Endodermal cell (in vitro differentiated cells): ENCODE measurements around the gene BRWD1. TPM values are rescaled to one million over a fixed set of nuclear protein-coding genes. Genes with fewer than 3 reads are reported as not detected.

ENCODE experiments used
- DNase-seq: peaks from one replicate; pipeline ENCODE4 v3.0.0-alpha.2; 2017
- H3K27ac ChIP-seq: 2 replicates; pipeline ENCODE4 v1.5.1; 2013; ENCODE audit warnings: mild to moderate bottlenecking, low read depth, low read length, moderate library complexity
- H3K27me3 ChIP-seq: 2 replicates; pipeline ENCODE4 v1.6.1; 2013; ENCODE audit warnings: mild to moderate bottlenecking, low read length, moderate library complexity; ENCODE audit not compliant: insufficient read depth, control insufficient read depth, poor library complexity, severe bottlenecking
- H3K36me3 ChIP-seq: 2 replicates; pipeline ENCODE4 v1.7.0; 2013; ENCODE audit warnings: mild to moderate bottlenecking, low read length, moderate library complexity; ENCODE audit not compliant: control insufficient read depth, insufficient read depth
- H3K4me1 ChIP-seq: one replicate; pipeline ENCODE4 v1.7.0; 2013; ENCODE audit warnings: low read length; ENCODE audit not compliant: control insufficient read depth, insufficient read depth
- H3K4me3 ChIP-seq: 2 replicates; pipeline ENCODE4 v1.5.1; 2013; ENCODE audit warnings: mild to moderate bottlenecking, low read length, moderate library complexity
- H3K9ac ChIP-seq: 2 replicates; pipeline ENCODE4 v1.6.1; 2013; ENCODE audit warnings: mild to moderate bottlenecking, low read length, moderate library complexity; ENCODE audit not compliant: poor library complexity, severe bottlenecking; ENCODE audit errors: extremely low read depth
- H3K9me3 ChIP-seq: 2 replicates; pipeline ENCODE4 v1.6.1; 2013; ENCODE audit warnings: mild to moderate bottlenecking, low read length, moderate library complexity; ENCODE audit not compliant: control insufficient read depth
- H3K27ac Mint-ChIP-seq: 2 replicates; pipeline ENCODE4 v1.8.0; 2020; ENCODE audit warnings: mixed read lengths
- H3K27me3 Mint-ChIP-seq: 2 replicates; pipeline ENCODE4 v1.8.0; 2021; ENCODE audit warnings: mild to moderate bottlenecking, mixed read lengths; ENCODE audit not compliant: insufficient read depth
- H3K36me3 Mint-ChIP-seq: 2 replicates; pipeline ENCODE4 v1.8.0; 2020; ENCODE audit warnings: low read depth, mixed read lengths
- H3K4me1 Mint-ChIP-seq: 2 replicates; pipeline ENCODE4 v1.8.0; 2020; ENCODE audit warnings: mixed read lengths
- H3K4me3 Mint-ChIP-seq: 2 replicates; pipeline ENCODE4 v1.8.0; 2020; ENCODE audit warnings: mild to moderate bottlenecking, moderate library complexity, mixed read lengths
- H3K9me3 Mint-ChIP-seq: 2 replicates; pipeline ENCODE4 v1.8.0; 2020; ENCODE audit warnings: mild to moderate bottlenecking, mixed read lengths
- CTCF ChIP-seq: fragments of 200-600 bp; sonication (generic); conservative IDR thresholded peaks from 2 replicates; pipeline ENCODE4 v1.5.0; 2021; ENCODE audit warnings: antibody characterized with exemption, mild to moderate bottlenecking
- WGBS, 2 experiments: methylation state at CpG; one replicate each; pipeline versions ENCODE4 v1.1.5 to v1.1.7; 2013; ENCODE audit warnings: missing lambda C conversion rate in 2 of 2, mixed read lengths in 1 of 2; ENCODE audit not compliant: insufficient coverage in 1 of 2, insufficient read length in 1 of 2; 5-methylcytosine and 5-hydroxymethylcytosine counted together
- total RNA-seq, 2 donors: library from RNA; stranded (reverse); fragmentation: NEBNext Ultra II Directional in 1 of 2; extraction: Animal tissue kit (Norgen Biotek cat#: 25700) in 1 of 2; gene quantifications; 2 replicates in 1 of 2; 3 replicates in 1 of 2; pipeline ENCODE4 v1.2.1, GENCODE V29; 2021

The BRWD1 gene
- total RNA-seq, 2 donors from 2014 or later = 64.7 to 76.1 TPM

- no peaks in the 10 kb centered on the region for H3K27me3 Mint-ChIP-seq
- no peaks in the 10 kb centered on the region for H3K4me1 ChIP-seq
- no peaks in the 10 kb centered on the region for H3K27me3 ChIP-seq
- no peak overlapping the region for H3K4me3 ChIP-seq
- peaks cover 5% of the 10 kb centered on the region for H3K4me1 Mint-ChIP-seq
- peaks cover 57% of the 10 kb centered on the region for H3K36me3 Mint-ChIP-seq
- no peak overlapping the region for H3K9ac ChIP-seq
- H3K27ac Mint-ChIP-seq = no peak overlapping the region
- H3K36me3 ChIP-seq = peaks cover 98% of the 10 kb centered on the region
- no peak overlapping the region for H3K4me3 Mint-ChIP-seq
- TF ChIP-seq CTCF = no peak
- DNase-seq = no peak
- no peaks in the 10 kb centered on the region for H3K9me3 Mint-ChIP-seq
- 85 to 86% methylated on average over 5 of the region's 5 CpGs for WGBS, 2 experiments
- H3K9me3 ChIP-seq = no peaks in the 10 kb centered on the region
- no peak overlapping the region for H3K27ac ChIP-seq
These were observed 115.8 kb downstream of the BRWD1 start for GRCh38 chr21:39197448-39198233.

GRCh38 chr21:39196838-39197237 lies 116.6 kb downstream of the BRWD1 start:
- peaks cover 5% of the 10 kb centered on the region for H3K4me1 Mint-ChIP-seq
- H3K4me3 Mint-ChIP-seq = no peak overlapping the region
- Histone ChIP-seq H3K9ac (no peak overlapping the region), H3K27ac (no peak overlapping the region), H3K9me3 (no peaks in the 10 kb centered on the region), H3K27me3 (no peaks in the 10 kb centered on the region), H3K4me1 (no peaks in the 10 kb centered on the region), H3K4me3 (no peak overlapping the region), H3K36me3 (peaks cover 97% of the 10 kb centered on the region)
- DNase-seq = no peak
- H3K9me3 Mint-ChIP-seq = no peaks in the 10 kb centered on the region
- no peaks in the 10 kb centered on the region for H3K27me3 Mint-ChIP-seq
- WGBS, 2 experiments = 100% methylated on average over 1 of the region's 1 CpG
- peaks cover 52% of the 10 kb centered on the region for H3K36me3 Mint-ChIP-seq
- TF ChIP-seq CTCF = no peak
- no peak overlapping the region for H3K27ac Mint-ChIP-seq

GRCh38 chr21:39196310-39196709 lies 117.1 kb downstream of the BRWD1 start:
- H3K9ac ChIP-seq = no peak overlapping the region
- no peak for DNase-seq
- H3K4me3 ChIP-seq = no peak overlapping the region
- no peak overlapping the region for H3K27ac ChIP-seq
- Mint-ChIP-seq H3K4me1 (peaks cover 5% of the 10 kb centered on the region), H3K9me3 (no peaks in the 10 kb centered on the region), H3K36me3 (peaks cover 48% of the 10 kb centered on the region), H3K27me3 (no peaks in the 10 kb centered on the region), H3K27ac (no peak overlapping the region), H3K4me3 (no peak overlapping the region)
- 89 to 94% methylated on average over 4 to 7 of the region's 7 CpGs for WGBS, 2 experiments
- H3K4me1 ChIP-seq = no peaks in the 10 kb centered on the region
- no peaks in the 10 kb centered on the region for H3K9me3 ChIP-seq
- peaks cover 96% of the 10 kb centered on the region for H3K36me3 ChIP-seq
- no peaks in the 10 kb centered on the region for H3K27me3 ChIP-seq
- TF ChIP-seq CTCF = no peak
